PFSK-1 (cell line): Measurements from ENCODE around the gene USP49.

Source experiments
- FOXP2 ChIP-seq: optimal IDR thresholded peaks from 2 replicates; pipeline ENCODE3; 2011; ENCODE audit warnings: borderline replicate concordance, control low read depth, inconsistent platforms; ENCODE audit not compliant: insufficient read depth; ENCODE audit errors: extremely low read length, extremely low read depth
- POLR2AphosphoS5 ChIP-seq: IDR thresholded peaks from 2 replicates; pipeline ENCODE4 v1.6.1; 2012; ENCODE audit warnings: low read depth, mild to moderate bottlenecking, control low read depth, low read length, moderate library complexity
- REST ChIP-seq, 2 experiments: IDR thresholded peaks; 2 replicates each; pipeline versions ENCODE4 v1.6.1 to v1.8.0; 2011 to 2012; ENCODE audit warnings: low read depth in 2 of 2, low read length in 2 of 2, control low read depth in 1 of 2, inconsistent platforms in 1 of 2, mild to moderate bottlenecking in 1 of 2, moderate library complexity in 1 of 2; ENCODE audit not compliant: insufficient read depth in 1 of 2
- SIN3A ChIP-seq: IDR thresholded peaks from 2 replicates; pipeline ENCODE4 v1.6.1; 2012; ENCODE audit warnings: mild to moderate bottlenecking, low read length, moderate library complexity, borderline replicate concordance; ENCODE audit not compliant: insufficient read depth
- TAF1 ChIP-seq: IDR thresholded peaks from 2 replicates; pipeline ENCODE4 v1.6.1; 2012; ENCODE audit warnings: low read length, control low read depth, borderline replicate concordance; ENCODE audit not compliant: insufficient read depth

Gene USP49

GRCh38 chr6:41805830-41806774, 89.1 kb downstream of the USP49 start:
- TF ChIP-seq REST (IDR thresholded peaks at IDR 0.05; ENCODE audit: insufficient read depth in 1 of 2, low read depth in 2 of 2, low read length in 2 of 2) (no peak), FOXP2 (no peak), TAF1 (no peak), SIN3A (no peak), POLR2AphosphoS5 (no peak)

GRCh38 chr6:41801380-41801779, 93.8 kb downstream of the USP49 start:
- TF ChIP-seq POLR2AphosphoS5 (no peak), SIN3A (no peak), FOXP2 (no peak), TAF1 (no peak), REST (IDR thresholded peaks at IDR 0.05; ENCODE audit: insufficient read depth in 1 of 2, low read depth in 2 of 2, low read length in 2 of 2) (no peak)

GRCh38 chr6:41799559-41799911, 95.6 kb downstream of the USP49 start:
- no peak for TF ChIP-seq FOXP2

- no peak for TF ChIP-seq FOXP2
- TF ChIP-seq POLR2AphosphoS5: no peak
- no peak for TF ChIP-seq REST (IDR thresholded peaks at IDR 0.05; ENCODE audit: insufficient read depth in 1 of 2, low read depth in 2 of 2, low read length in 2 of 2)
- no peak for TF ChIP-seq SIN3A
- no peak for TF ChIP-seq TAF1
These were observed 96.1 kb downstream of the USP49 start for GRCh38 chr6:41798901-41799558.

GRCh38 chr6:41796474-41796873, 98.7 kb downstream of the USP49 start:
- no peak for TF ChIP-seq TAF1

GRCh38 chr6:41791984-41792383, 103.2 kb downstream of the USP49 start:
- TF ChIP-seq FOXP2 (no peak), POLR2AphosphoS5 (0 out of 2 replicates have a peak, but pooled peaks have one; percentile 21)
